ENCODE results near the gene CTNND2.

GRCh38 chr5:11904265-11904906, at the start of gene CTNND2:
- no peak for TF ChIP-seq CTCF (IDR thresholded peaks at IDR 0.05; ENCODE audit: borderline replicate concordance, extremely low read depth, low read length, poor library complexity, severe bottlenecking)
- no peak for TF ChIP-seq EZH2 (IDR thresholded peaks at IDR 0.05; ENCODE audit: borderline replicate concordance, low read depth, low read length, severe bottlenecking)

All from DND-41 (cell line).